ENCODE results near the gene PDZK1.

- TF ChIP-seq CTCF (IDR thresholded peaks at IDR 0.05) (no peak), POLR2A (IDR thresholded peaks at IDR 0.05) (no peak), POLR2AphosphoS5 (IDR thresholded peaks at IDR 0.05) (no peak), EP300 (IDR thresholded peaks at IDR 0.05) (no peak)
Observed at GRCh38 chr1:145729196-145729595, 22.0 kb upstream of the PDZK1 start.
